NCI-H2171 treated with DMSO at 0.1 percent for 48 hours (cell line): ENCODE results near the gene TMEM175.

Experiments
- DNase-seq: peaks from one replicate; lab custom pipeline; 2025; lab: John Stamatoyannopoulos, UW

TMEM175 gene

GRCh38 chr4:898869-899555 is 33.2 kb upstream of the TMEM175 start:
- DNase-seq: no peak

- no peak for DNase-seq
These were observed 32.7 kb upstream of the TMEM175 start for GRCh38 chr4:899556-899906.

DNA sequence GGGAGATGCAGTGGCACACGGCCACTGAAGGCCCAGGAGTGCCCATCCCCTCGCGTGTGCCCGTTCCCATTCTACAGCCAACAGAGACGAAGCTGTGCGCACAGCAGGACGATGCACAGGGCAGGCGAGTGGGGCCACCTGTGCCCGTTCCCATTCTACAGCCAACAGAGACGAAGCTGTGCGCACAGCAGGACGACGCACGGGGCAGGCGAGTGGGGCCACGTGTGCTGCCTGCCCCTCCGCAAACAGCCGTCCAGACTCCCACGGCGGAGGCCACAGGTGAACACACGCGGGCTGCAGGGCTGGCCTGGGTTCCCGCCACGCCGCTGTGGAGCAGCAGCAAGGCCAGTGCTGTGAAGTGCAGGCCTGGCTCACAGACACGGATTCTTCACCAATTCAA is 32.2 kb upstream of the TMEM175 start:
- no peak for DNase-seq

DNA sequence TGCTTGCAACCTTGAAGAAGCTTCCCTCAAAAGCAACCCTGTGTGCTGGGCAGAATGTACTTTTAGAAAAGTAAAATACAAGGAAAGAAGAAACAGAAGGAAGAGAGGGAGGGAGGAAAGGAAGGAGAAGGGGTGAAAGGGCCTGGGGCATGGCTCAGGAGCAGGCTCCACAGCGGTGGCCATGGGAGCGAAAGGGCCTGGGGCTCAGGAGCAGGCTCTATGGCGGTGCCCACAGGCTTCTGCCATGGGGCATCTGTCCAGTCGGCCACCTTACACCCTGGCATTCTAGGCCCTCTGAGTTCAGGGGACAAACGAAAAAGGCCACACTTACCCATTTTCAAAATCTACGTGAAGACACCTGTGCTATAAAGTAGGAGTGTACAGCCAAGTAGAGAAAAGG is 31.5 kb upstream of the TMEM175 start:
- no peak for DNase-seq

DNA sequence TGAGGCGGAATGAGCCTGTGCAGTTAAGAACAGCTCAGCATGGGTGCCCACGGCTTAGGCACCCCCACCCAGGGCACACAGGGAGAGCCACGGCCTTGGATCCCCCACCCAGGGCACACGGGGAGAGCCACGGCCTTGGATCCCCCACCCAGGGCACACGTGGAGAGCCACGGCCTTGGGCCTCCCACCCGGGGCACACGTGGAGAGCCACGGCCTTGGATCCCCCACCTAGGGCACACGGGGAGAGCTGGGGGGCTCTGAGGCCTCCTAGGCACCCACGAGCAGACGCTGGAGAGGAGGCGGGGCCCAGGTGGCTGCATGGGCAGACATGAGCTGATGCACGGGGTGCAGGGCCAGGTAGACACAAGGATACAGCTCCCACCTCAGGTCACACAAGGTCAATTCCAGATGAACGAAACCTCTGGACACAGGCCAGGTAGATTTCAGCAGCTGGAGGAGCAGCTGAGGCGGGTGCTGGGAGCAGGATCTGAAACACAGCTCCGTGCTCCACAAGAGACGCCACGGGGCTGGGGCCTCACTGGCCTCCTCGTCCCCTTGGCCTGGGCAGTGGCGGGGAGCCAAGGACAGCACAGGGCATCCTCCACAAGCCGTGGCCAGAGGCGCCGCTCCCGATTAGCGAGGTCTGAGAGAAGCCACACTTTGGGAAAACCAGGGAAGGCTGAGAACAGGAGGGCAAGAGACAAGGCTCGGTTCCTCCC is 30.9 kb upstream of the TMEM175 start:
- DNase-seq: no peak

DNA sequence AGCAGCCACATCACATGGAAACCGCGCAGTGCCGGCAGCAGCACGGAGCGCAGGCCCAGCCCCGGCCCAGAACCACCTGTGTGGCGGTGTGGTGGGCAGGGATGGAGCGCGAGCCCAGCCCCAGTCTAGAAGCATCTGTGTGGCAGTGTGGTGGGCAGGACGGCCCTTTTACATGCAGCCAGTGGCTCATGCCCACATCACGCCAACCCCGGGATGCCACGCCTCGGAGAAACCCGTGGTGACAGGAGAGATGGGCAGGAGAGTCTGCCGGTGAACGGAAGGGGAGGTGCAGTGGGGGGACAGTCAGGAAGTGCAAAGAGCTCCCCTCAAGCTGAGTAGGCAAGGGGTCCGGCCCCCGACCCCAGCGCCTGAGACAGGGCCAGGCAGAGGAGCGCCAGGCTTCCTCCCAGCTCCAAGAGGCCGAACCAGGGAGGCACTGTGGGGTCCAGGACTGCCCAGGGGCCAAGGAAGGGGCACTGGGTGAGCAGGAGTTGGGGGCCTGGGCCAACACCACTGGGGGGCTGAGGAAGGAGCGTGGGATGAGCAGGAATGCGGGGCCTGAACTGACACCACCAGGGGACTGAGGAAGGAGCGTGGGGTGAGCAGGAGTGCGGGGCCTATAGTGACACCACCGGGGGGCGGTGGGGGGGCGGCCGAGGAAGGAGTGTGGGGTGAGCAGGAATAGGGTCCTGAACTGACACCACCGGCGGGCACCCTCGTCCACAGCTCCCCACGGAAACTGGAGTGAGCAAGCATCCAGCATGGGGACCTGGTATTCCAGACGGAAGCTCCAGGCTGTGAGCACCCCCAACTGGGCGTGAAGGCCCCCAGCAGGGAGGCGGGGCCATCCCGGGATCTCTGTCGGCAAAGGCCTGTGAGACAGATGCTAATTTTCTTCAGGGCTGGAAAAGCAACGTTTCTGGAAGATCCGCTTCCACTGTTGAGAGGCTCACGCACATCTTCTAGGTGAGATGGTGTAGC is 28.9 kb upstream of the TMEM175 start:
- DNase-seq: no peak

- DNase-seq: no peak
These were observed 26.5 kb upstream of the TMEM175 start for GRCh38 chr4:905485-906338.

- DNase-seq: no peak
These were observed 25.7 kb upstream of the TMEM175 start for GRCh38 chr4:906339-907102.

- DNase-seq: no peak
These were observed 25.2 kb upstream of the TMEM175 start for GRCh38 chr4:907103-907400.

DNA sequence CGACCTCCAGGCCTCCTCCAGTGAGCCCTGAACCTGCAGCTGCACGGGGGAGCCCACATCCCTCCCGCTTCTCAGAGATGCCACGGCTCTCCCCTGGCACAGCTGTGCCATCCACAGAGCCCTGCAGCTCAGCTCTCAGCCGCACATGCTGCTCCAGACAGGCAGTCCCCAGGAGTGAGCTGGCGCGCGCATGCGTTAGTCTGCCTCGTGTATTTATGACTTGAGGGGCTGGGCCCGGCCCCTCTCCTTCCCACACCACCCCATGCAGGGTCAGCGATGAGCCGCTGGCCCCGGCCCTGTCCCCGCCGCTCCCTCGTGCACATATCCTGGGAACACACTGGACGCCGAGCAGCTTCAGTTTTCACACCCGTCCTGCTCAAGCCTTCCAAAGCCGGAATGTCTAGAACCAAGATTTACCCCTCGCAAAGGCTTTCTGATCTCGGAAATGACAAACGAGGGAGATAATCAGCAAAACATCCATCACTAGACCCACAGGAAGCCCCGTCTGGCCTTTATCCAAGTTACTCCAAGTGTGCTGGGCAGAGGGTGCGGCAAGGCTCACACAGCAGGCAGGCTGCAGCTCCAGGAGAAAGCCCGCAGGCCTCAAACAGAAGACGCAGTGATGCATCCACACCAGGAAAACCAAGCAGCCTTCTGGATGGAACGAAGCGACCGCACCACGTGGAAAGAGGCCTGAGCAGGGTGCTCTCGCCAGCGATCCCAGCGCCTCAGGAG is 24.4 kb upstream of the TMEM175 start:
- no peak for DNase-seq

DNA sequence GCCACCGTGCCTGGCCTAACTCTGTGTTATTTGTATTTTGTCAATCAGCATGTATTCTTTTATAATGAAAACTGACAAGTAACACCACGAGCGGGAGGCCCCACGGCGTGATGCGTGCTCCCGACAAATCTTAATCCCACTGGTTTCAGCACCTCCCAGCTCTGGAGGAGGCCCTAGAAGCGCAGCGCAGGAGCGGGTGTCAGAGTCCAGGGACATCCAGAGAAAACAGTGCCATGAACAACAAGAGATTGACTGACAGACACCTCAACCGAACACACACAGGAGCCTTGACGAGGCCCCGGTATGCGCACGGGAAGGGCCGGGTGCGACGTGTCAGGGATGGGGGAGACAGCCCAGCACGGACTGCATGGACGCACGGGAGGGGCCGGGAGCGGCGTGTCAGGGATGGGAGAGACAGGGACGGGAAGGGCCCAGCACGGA is 23.1 kb upstream of the TMEM175 start:
- no peak for DNase-seq

DNA sequence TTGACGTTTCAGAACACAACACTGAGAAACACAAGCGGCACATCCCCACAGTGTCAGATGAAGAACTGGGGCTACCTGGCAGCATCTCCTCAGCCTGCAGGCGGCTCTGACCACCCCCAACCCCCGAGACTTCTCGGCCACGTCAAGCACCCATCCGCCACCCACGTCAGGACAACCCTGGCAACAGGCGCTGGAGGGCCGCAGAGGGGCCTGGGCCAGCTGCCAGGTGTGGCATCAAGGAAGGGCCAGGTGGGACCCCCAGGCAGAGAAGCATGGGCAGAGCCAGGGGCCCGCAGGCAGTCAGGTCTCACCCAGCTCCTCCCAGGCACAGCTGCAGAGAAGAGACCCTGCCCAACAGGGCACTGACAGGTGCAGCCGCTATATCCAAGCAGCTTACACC is 22.4 kb upstream of the TMEM175 start:
- no peak for DNase-seq

DNA sequence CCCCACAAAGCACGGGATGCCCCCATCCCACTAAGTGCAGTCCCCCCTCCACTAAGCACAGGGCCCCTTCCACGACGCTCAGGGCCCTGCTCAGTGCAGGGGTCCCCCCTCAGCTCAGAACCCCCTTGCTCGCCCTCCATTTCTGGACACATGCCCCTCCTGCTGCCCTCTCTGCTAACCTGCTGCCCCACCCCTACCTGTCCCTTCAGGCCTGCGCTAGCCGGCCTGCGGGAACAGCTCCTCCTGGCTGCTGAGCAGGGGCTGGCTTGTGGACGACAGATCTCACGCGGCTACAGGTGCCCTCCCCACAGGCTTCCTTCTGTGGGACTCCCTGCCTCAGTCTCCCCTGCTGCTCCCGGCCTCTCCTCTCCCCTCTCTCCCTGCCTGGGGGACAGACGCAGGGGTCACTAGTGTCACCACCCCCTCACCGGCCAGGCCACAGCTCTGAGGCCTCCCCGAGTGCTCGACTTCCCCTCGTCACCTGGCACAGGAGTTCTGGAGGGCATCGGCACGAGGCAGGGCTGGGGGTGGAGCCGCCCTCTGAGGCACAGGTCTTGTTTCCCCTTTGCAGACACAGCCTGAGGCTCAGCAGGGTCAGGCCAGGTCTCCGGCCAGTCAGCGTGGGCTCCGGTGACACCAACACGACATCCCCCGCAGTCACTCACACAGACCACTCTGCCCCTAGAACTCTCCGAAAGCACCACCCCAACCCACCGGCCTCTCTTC is 21.7 kb upstream of the TMEM175 start:
- DNase-seq: no peak

DNA sequence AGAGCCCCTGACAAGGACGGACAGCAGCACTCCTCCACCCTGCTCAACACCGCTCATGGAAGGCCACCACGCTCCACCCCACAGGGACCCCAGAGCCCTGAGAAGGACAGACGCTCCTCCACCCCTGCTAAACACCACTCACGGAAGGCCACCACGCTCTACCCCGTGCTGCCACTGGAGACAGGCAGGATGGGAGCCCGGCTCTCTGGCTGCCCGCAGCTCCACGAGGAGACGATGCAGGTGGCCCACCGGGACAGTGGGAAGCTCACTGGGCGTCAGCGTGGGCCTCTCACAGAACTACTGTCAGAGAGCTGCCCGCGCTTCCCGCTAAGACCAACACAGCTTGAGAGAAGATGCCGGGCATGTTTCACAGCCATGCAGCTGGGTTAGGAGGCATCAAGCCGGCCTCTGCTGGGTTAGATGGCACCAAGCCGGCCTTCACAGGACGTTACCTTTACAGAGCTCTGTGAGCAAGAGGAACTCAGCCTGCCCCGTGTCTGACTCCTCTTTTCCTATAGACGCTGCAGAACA is 21.0 kb upstream of the TMEM175 start:
- DNase-seq: no peak

DNA sequence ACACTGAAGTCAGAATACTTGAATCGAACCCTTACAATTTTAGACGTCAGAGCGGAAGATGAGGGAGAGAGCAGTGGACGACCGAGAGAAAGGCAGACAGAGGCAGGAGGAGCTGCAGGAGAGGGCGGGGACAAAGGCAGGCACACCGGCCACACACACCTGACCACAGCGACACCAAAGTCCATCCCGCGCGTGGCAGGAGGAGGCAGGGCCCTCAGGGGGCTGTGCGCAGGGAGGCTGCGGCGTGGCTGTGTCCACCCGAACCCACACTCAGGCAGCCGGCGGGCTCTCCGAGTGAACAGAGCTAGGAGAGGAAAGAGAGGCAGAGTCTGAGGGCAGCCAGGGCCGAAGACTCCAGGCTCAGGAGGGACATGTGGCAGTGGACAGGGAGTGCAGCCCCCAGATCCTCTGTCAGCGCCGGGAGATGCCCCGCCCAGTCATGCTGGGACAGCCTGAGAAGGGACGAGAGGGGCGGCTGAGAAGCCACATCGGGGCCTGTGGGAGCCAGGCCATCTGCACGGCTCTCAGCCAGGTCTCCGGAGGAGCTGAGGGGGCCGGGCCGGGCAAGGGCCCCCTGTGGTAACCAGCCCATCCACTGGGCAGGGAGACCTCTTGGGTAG is 20.3 kb upstream of the TMEM175 start:
- no peak for DNase-seq

- DNase-seq: no peak
These were observed 19.5 kb upstream of the TMEM175 start for GRCh38 chr4:912548-913279.

DNA sequence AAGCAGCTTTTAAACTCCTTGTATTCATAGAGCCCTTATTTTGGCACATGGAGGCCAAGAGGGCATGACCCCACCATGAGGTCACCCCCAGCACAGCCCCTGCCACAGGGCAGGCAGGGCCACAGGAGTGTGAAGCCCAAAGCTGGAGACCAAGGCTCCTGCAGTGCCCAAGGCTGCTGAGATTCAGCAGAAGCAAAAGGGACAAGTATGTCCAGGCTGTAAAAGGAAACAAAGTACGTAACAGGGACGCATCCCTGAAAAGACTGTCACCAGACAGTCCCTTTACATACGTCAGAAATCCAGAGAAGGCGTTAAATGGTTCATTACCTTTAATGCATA is 19.0 kb upstream of the TMEM175 start:
- DNase-seq: no peak

GRCh38 chr4:914531-914930 is 17.7 kb upstream of the TMEM175 start:
- no peak for DNase-seq
